Neural cell (in vitro differentiated cells): Measurements from ENCODE around the gene LAP3.

Experiments
- CTCF ChIP-seq: fragments of 450-650 bp; IDR thresholded peaks from 2 replicates; pipeline ENCODE4 v1.5.1; 2014; ENCODE audit warnings: antibody characterized with exemption, mild to moderate bottlenecking, moderate library complexity; ENCODE audit not compliant: poor library complexity, severe bottlenecking
- EP300 ChIP-seq: fragments of 450-650 bp; conservative IDR thresholded peaks from 2 replicates; pipeline ENCODE4 v1.6.1; 2014; ENCODE audit warnings: antibody characterized with exemption, mild to moderate bottlenecking, moderate library complexity; ENCODE audit not compliant: poor library complexity, severe bottlenecking
- EZH2 ChIP-seq: fragments of 200-600, 300-800 bp; shearing (Covaris generic), sonication (generic); IDR thresholded peaks from 2 replicates; pipeline ENCODE4 v1.6.1; 2014; ENCODE audit warnings: antibody characterized with exemption, low read length, borderline replicate concordance, mild to moderate bottlenecking; ENCODE audit not compliant: insufficient read depth, poor library complexity, severe bottlenecking
- POLR2AphosphoS5 ChIP-seq: IDR thresholded peaks from 2 replicates; pipeline ENCODE4 v1.6.1; 2012
- REST ChIP-seq: IDR thresholded peaks from 2 replicates; pipeline ENCODE4 v1.6.1; 2012; ENCODE audit warnings: borderline replicate concordance
- SMC3 ChIP-seq: fragments of 450-650 bp; conservative IDR thresholded peaks from 2 replicates; pipeline ENCODE4 v1.6.1; 2014; ENCODE audit warnings: antibody characterized with exemption, mild to moderate bottlenecking, moderate library complexity; ENCODE audit not compliant: poor library complexity
- TAF1 ChIP-seq: IDR thresholded peaks from 2 replicates; pipeline ENCODE4 v1.6.1; 2012; ENCODE audit warnings: low read depth

GRCh38 chr4:17599826-17600225 lies 22.8 kb downstream of the LAP3 start:
- no peak for TF ChIP-seq CTCF
- TF ChIP-seq EZH2 = no peak
- TF ChIP-seq POLR2AphosphoS5 = no peak
- no peak for TF ChIP-seq REST
- no peak for TF ChIP-seq EP300
- TF ChIP-seq SMC3 = no peak
- TF ChIP-seq TAF1 = no peak
